GM23338 (cell line): Measurements from ENCODE around the gene STK39. TPM values are rescaled to one million over a fixed set of nuclear protein-coding genes. Genes with fewer than 3 reads are reported as not detected.

Experiments
- ATAC-seq: fragments of 200-7000 bp; cut with Tn5 transposase; 3 replicates; pipeline ENCODE4 v1.9.1; 2020
- DNase-seq: peaks from one replicate; pipeline ENCODE4 v3.0.0-alpha.2; 2015; ENCODE audit warnings: low spot score
- H2AFZ ChIP-seq: fragments of 200-600 bp; sonication (generic); 2 replicates; pipeline ENCODE4 v1.8.0; 2016; ENCODE audit warnings: antibody characterized with exemption, mild to moderate bottlenecking, moderate library complexity
- H3F3A ChIP-seq: fragments of 200-600 bp; sonication (generic); replicated peaks from 2 replicates; pipeline ENCODE4 v1.8.0; 2017; ENCODE audit warnings: antibody characterized with exemption, mixed run types, low read depth
- H3K27ac ChIP-seq: fragments of 200-600 bp; sonication (generic); 2 replicates; pipeline ENCODE4 v1.6.1; 2016; ENCODE audit warnings: low read depth
- H3K27me3 ChIP-seq: fragments of 200-600 bp; sonication (generic); 2 replicates; pipeline ENCODE4 v1.8.0; 2016; ENCODE audit warnings: mild to moderate bottlenecking, mixed run types, moderate library complexity; ENCODE audit not compliant: insufficient read depth
- H3K36me3 ChIP-seq: fragments of 200-600 bp; sonication (generic); 2 replicates; pipeline ENCODE4 v1.8.0; 2016; ENCODE audit warnings: mild to moderate bottlenecking; ENCODE audit not compliant: insufficient read depth
- H3K4me1 ChIP-seq: fragments of 200-600 bp; sonication (generic); 2 replicates; pipeline ENCODE4 v1.8.0; 2016; ENCODE audit warnings: mild to moderate bottlenecking, moderate library complexity; ENCODE audit not compliant: insufficient read depth
- H3K4me2 ChIP-seq: fragments of 200-600 bp; sonication (generic); 2 replicates; pipeline ENCODE4 v1.7.1; 2017; ENCODE audit warnings: mixed run types
- H3K4me3 ChIP-seq: fragments of 200-600 bp; sonication (generic); 2 replicates; pipeline ENCODE4 v1.6.1; 2016; ENCODE audit warnings: mixed run types
- H3K79me2 ChIP-seq: fragments of 200-600 bp; sonication (generic); replicated peaks from 2 replicates; pipeline ENCODE4 v1.8.0; 2017; ENCODE audit warnings: mild to moderate bottlenecking; ENCODE audit not compliant: insufficient read depth
- H3K9me2 ChIP-seq: fragments of 200-600 bp; sonication (generic); 2 replicates; pipeline ENCODE4 v1.8.0; 2017; ENCODE audit not compliant: insufficient read depth
- H4K20me1 ChIP-seq: fragments of 200-600 bp; sonication (generic); replicated peaks from 2 replicates; pipeline ENCODE4 v1.8.0; 2017; ENCODE audit warnings: mild to moderate bottlenecking; ENCODE audit not compliant: insufficient read depth
- H3K27ac Mint-ChIP-seq: 2 replicates; pipeline ENCODE4 v1.8.0; 2020; ENCODE audit warnings: inconsistent platforms, mild to moderate bottlenecking, moderate library complexity, mixed read lengths
- H3K27me3 Mint-ChIP-seq: 3 replicates; pipeline ENCODE4 v1.8.0; 2022; ENCODE audit warnings: low read depth, mild to moderate bottlenecking, moderate library complexity, mixed read lengths, inconsistent platforms; ENCODE audit not compliant: insufficient read depth, poor library complexity
- H3K36me3 Mint-ChIP-seq: 3 replicates; pipeline ENCODE4 v1.8.0; 2021; ENCODE audit warnings: low read depth, mild to moderate bottlenecking, inconsistent platforms, moderate library complexity, mixed read lengths
- H3K4me1 Mint-ChIP-seq: 3 replicates; pipeline ENCODE4 v1.8.0; 2020; ENCODE audit warnings: mild to moderate bottlenecking, inconsistent platforms, mixed read lengths
- H3K4me3 Mint-ChIP-seq: 3 replicates; pipeline ENCODE4 v1.8.0; 2021; ENCODE audit warnings: moderate library complexity, mild to moderate bottlenecking, inconsistent platforms, mixed read lengths
- H3K9me3 Mint-ChIP-seq: 3 replicates; pipeline ENCODE4 v1.8.0; 2020; ENCODE audit warnings: moderate library complexity, mild to moderate bottlenecking, inconsistent platforms, mixed read lengths
- EZH2 ChIP-seq: fragments of 200-600 bp; sonication (generic); IDR thresholded peaks from one replicate; pipeline ENCODE4 v1.8.0; 2017; ENCODE audit warnings: antibody characterized with exemption, mild to moderate bottlenecking, low read depth; ENCODE audit not compliant: unreplicated experiment
- EZH2phosphoT487 ChIP-seq: fragments of 200-600 bp; sonication (generic); IDR thresholded peaks from one replicate; pipeline ENCODE4 v1.8.1; 2018; ENCODE audit warnings: antibody characterized with exemption; ENCODE audit not compliant: unreplicated experiment
- JUNB ChIP-seq: IDR thresholded peaks from one replicate; pipeline ENCODE4 v1.6.1; 2016; ENCODE audit warnings: antibody characterized with exemption; ENCODE audit not compliant: unreplicated experiment
- NANOG ChIP-seq: IDR thresholded peaks from 2 replicates; pipeline ENCODE4 v1.6.1; 2016; ENCODE audit warnings: antibody characterized with exemption, borderline replicate concordance
- POLR2AphosphoS5 ChIP-seq: IDR thresholded peaks from 2 replicates; pipeline ENCODE4 v1.6.1; 2016; ENCODE audit warnings: antibody characterized with exemption, low read depth
- ZNF114 ChIP-seq: fragments of 250-450 bp; sonication (Bioruptor Pico); IDR thresholded peaks from 2 replicates; pipeline ENCODE4 v1.5.0; 2020; ENCODE audit warnings: mild to moderate bottlenecking, moderate library complexity
- polyA plus RNA-seq: library from polyadenylated mRNA; unstranded; fragments of >200 nt; fragmentation: Nextera tagmentation; extraction: Ambion mirVana; gene quantifications from 2 replicates; pipeline ENCODE4 v1.2.1, GENCODE V29; 2016
- total RNA-seq: library from RNA; depleted of rRNA; stranded (reverse); fragments of >200 nt; shearing (Covaris generic); gene quantifications from 2 replicates; pipeline ENCODE4 v1.2.3, GENCODE V29; 2014
- TF ChIP-seq, protein P1 (sequence below): fragments of 250-450 bp; sonication (Bioruptor Pico); IDR thresholded peaks from 2 replicates; pipeline ENCODE4 v1.5.0; 2020; ENCODE audit warnings: mild to moderate bottlenecking, moderate library complexity
- TF ChIP-seq, protein P2 (sequence below): IDR thresholded peaks from 2 replicates; pipeline ENCODE4 v1.6.1; 2016; ENCODE audit warnings: antibody characterized with exemption
- TF ChIP-seq, protein P3 (sequence below), 2 experiments: fragments of 200-600 bp in 1 of 2; sonication (generic) in 1 of 2; conservative IDR thresholded peaks; 2 replicates each; pipeline versions ENCODE4 v1.5.1 to v1.6.1; 2016 to 2017; ENCODE audit warnings: antibody characterized with exemption in 2 of 2, low read depth in 2 of 2, mild to moderate bottlenecking in 2 of 2, moderate library complexity in 1 of 2

The STK39 gene
- total and polyA plus RNA-seq, 2 experiments from 2014 or later, result 9.5 to 16.9 TPM

DNA sequence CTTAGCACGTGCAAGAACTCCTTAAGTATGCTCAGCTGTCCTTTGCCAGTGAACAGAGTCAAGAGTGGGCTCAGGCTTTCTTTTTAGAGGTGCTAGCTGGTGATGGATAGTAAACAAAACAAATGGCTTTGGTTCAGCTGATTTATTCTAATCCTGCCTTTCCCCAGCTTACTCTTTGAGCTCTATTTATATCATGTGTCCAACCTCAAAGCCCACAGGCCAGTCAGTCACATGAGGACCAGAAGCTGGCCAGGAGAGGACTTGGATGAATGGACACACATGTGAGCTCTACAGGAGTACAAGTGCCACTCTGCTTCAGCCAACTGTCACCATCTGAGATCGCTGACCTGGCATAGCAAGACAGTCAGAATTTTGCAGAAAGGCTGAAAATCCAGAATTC, 59.4 kb downstream of the STK39 start (continued):
- TF ChIP-seq, protein P1, sequence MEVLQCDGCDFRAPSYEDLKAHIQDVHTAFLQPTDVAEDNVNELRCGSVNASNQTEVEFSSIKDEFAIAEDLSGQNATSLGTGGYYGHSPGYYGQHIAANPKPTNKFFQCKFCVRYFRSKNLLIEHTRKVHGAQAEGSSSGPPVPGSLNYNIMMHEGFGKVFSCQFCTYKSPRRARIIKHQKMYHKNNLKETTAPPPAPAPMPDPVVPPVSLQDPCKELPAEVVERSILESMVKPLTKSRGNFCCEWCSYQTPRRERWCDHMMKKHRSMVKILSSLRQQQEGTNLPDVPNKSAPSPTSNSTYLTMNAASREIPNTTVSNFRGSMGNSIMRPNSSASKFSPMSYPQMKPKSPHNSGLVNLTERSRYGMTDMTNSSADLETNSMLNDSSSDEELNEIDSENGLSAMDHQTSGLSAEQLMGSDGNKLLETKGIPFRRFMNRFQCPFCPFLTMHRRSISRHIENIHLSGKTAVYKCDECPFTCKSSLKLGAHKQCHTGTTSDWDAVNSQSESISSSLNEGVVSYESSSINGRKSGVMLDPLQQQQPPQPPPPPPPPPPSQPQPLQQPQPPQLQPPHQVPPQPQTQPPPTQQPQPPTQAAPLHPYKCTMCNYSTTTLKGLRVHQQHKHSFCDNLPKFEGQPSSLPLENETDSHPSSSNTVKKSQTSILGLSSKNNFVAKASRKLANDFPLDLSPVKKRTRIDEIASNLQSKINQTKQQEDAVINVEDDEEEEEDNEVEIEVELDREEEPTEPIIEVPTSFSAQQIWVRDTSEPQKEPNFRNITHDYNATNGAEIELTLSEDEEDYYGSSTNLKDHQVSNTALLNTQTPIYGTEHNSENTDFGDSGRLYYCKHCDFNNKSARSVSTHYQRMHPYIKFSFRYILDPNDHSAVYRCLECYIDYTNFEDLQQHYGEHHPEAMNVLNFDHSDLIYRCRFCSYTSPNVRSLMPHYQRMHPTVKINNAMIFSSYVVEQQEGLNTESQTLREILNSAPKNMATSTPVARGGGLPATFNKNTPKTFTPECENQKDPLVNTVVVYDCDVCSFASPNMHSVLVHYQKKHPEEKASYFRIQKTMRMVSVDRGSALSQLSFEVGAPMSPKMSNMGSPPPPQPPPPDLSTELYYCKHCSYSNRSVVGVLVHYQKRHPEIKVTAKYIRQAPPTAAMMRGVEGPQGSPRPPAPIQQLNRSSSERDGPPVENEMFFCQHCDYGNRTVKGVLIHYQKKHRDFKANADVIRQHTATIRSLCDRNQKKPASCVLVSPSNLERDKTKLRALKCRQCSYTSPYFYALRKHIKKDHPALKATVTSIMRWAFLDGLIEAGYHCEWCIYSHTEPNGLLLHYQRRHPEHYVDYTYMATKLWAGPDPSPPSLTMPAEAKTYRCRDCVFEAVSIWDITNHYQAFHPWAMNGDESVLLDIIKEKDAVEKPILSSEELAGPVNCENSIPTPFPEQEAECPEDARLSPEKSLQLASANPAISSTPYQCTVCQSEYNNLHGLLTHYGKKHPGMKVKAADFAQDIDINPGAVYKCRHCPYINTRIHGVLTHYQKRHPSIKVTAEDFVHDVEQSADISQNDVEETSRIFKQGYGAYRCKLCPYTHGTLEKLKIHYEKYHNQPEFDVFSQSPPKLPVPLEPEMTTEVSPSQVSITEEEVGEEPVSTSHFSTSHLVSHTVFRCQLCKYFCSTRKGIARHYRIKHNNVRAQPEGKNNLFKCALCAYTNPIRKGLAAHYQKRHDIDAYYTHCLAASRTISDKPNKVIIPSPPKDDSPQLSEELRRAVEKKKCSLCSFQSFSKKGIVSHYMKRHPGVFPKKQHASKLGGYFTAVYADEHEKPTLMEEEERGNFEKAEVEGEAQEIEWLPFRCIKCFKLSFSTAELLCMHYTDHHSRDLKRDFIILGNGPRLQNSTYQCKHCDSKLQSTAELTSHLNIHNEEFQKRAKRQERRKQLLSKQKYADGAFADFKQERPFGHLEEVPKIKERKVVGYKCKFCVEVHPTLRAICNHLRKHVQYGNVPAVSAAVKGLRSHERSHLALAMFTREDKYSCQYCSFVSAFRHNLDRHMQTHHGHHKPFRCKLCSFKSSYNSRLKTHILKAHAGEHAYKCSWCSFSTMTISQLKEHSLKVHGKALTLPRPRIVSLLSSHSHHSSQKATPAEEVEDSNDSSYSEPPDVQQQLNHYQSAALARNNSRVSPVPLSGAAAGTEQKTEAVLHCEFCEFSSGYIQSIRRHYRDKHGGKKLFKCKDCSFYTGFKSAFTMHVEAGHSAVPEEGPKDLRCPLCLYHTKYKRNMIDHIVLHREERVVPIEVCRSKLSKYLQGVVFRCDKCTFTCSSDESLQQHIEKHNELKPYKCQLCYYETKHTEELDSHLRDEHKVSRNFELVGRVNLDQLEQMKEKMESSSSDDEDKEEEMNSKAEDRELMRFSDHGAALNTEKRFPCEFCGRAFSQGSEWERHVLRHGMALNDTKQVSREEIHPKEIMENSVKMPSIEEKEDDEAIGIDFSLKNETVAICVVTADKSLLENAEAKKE (CRISPR knock-in tag), result no peak
- TF ChIP-seq POLR2AphosphoS5, result no peak
- TF ChIP-seq, protein P2, sequence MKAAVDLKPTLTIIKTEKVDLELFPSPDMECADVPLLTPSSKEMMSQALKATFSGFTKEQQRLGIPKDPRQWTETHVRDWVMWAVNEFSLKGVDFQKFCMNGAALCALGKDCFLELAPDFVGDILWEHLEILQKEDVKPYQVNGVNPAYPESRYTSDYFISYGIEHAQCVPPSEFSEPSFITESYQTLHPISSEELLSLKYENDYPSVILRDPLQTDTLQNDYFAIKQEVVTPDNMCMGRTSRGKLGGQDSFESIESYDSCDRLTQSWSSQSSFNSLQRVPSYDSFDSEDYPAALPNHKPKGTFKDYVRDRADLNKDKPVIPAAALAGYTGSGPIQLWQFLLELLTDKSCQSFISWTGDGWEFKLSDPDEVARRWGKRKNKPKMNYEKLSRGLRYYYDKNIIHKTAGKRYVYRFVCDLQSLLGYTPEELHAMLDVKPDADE, result no peak
- TF ChIP-seq EZH2phosphoT487, result no peak

DNA sequence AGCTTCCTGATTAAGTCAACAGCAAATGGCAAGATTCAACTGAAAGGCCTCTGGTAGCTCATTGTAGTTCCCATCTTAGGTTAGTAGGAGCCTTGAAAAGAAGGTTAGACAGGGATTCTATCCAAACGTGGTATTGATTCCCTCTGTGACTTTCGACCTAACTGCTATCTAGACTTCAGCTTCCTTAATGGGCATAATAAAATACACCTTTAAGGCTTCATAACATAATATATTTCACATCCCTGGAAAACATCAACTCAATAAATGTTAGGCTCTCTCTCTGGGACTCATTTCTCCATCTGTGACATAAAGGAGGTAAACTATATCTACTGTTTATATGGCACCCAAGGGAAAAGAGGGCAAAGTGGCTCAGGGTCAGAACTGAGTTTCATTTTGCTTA, 60.9 kb downstream of the STK39 start:
- Histone ChIP-seq H3K27me3 (0 out of 2 replicates have a peak, but pooled peaks cover 3% of the 10 kb centered on the region), H3K27ac (no peak overlapping the region), H3K4me3 (no peak overlapping the region), H2AFZ (no peak overlapping the region), H4K20me1 (no peaks in the 10 kb centered on the region), H3K4me2 (no peak overlapping the region), H3F3A (no peaks in the 10 kb centered on the region), H3K79me2 (no peaks in the 10 kb centered on the region), H3K9me2 (no peaks in the 10 kb centered on the region), H3K4me1 (peaks cover 51% of the 10 kb centered on the region), H3K36me3 (no peaks in the 10 kb centered on the region)
- Mint-ChIP-seq H3K27me3 (peaks cover 3% of the 10 kb centered on the region), H3K27ac (no peak overlapping the region), H3K4me3 (no peak overlapping the region), H3K36me3 (no peaks in the 10 kb centered on the region), H3K9me3 (no peaks in the 10 kb centered on the region), H3K4me1 (peaks cover 65% of the 10 kb centered on the region)
- TF ChIP-seq, protein P3, sequence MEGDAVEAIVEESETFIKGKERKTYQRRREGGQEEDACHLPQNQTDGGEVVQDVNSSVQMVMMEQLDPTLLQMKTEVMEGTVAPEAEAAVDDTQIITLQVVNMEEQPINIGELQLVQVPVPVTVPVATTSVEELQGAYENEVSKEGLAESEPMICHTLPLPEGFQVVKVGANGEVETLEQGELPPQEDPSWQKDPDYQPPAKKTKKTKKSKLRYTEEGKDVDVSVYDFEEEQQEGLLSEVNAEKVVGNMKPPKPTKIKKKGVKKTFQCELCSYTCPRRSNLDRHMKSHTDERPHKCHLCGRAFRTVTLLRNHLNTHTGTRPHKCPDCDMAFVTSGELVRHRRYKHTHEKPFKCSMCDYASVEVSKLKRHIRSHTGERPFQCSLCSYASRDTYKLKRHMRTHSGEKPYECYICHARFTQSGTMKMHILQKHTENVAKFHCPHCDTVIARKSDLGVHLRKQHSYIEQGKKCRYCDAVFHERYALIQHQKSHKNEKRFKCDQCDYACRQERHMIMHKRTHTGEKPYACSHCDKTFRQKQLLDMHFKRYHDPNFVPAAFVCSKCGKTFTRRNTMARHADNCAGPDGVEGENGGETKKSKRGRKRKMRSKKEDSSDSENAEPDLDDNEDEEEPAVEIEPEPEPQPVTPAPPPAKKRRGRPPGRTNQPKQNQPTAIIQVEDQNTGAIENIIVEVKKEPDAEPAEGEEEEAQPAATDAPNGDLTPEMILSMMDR (conservative IDR thresholded peaks at IDR 0.05; ENCODE audit: low read depth in 2 of 2), result no peak
- TF ChIP-seq NANOG (no peak), POLR2AphosphoS5 (no peak), ZNF114 (no peak), JUNB (no peak), EZH2 (no peak)
- TF ChIP-seq, protein P2, result no peak
- no peak for ATAC-seq
- no peak for DNase-seq
